ENCODE measurements around the gene PWWP2B. TPM values are rescaled to one million over a fixed set of nuclear protein-coding genes. Genes with fewer than 3 reads are reported as not detected.

The PWWP2B gene
- total and polyA plus RNA-seq, 2 experiments from 2014 or later: 11.8 to 35.7 TPM

DNA sequence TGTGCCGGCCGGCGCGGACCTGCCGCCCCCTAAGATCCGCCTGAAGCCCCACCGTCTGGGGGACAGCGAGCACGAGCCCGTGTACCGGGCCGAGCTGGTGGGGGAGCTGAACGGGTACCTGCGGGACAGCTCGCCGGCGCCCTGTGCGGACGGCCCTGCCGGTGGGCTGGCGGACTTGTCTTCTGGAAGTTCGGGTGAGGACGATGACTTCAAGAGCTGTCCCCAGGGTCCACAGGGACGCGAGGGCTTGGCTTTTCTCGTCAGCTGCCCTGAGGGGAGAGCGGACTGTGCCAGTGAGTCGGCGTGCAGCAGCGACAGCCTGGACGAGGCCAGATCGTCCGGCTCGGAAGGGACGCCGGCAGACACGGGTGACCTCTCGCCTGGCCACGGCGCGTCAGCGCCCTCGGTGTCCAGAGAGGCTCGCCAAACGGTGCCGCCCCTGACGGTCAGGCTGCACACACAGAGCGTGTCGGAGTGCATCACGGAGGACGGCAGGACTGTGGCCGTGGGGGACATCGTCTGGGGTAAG, 8.5 kb downstream of the PWWP2B start:
- peaks cover 26% of the 10 kb centered on the region for H3K4me1 ChIP-seq (ENCODE audit: low read depth)

DNA sequence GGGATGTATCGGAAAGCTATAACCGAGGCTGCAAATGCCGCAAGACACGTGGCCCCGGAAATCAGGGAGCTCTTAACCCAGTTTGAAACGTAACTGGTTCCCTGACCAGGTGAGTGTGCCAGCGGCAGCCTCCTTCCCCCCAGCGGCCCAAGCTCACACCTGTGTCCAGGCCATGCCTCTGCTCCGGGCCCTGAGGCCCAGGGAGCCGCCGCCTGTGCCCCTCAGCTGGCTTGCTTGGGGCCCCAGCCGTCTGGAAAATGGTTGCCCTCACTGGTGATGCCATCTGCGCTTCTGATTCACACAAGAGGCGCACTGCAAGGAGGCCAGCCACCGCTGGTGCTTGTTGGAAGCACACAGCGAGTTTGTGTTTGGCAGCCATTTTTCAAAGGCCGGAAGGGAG, 9.2 kb downstream of the PWWP2B start:
- no peak overlapping the region for H3K27ac ChIP-seq
- H3K36me3 ChIP-seq: peaks cover 10% of the 10 kb centered on the region
- TF ChIP-seq, protein P1, sequence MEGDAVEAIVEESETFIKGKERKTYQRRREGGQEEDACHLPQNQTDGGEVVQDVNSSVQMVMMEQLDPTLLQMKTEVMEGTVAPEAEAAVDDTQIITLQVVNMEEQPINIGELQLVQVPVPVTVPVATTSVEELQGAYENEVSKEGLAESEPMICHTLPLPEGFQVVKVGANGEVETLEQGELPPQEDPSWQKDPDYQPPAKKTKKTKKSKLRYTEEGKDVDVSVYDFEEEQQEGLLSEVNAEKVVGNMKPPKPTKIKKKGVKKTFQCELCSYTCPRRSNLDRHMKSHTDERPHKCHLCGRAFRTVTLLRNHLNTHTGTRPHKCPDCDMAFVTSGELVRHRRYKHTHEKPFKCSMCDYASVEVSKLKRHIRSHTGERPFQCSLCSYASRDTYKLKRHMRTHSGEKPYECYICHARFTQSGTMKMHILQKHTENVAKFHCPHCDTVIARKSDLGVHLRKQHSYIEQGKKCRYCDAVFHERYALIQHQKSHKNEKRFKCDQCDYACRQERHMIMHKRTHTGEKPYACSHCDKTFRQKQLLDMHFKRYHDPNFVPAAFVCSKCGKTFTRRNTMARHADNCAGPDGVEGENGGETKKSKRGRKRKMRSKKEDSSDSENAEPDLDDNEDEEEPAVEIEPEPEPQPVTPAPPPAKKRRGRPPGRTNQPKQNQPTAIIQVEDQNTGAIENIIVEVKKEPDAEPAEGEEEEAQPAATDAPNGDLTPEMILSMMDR (IDR thresholded peaks at IDR 0.05; ENCODE audit: low read depth, low read length): no peak
- DNase-seq (ENCODE audit: low read depth in 1 of 2, low spot score in 1 of 2): no peak
- H3K27me3 ChIP-seq: no peaks in the 10 kb centered on the region
- peaks cover 22% of the 10 kb centered on the region for H3K4me1 ChIP-seq (ENCODE audit: low read depth)
- no peaks in the 10 kb centered on the region for H3K9me3 ChIP-seq (ENCODE audit: low read depth)
- H3K4me3 ChIP-seq: no peak overlapping the region

More for the DNA sequence above, 8.5 kb downstream of the PWWP2B start:
- Histone ChIP-seq H3K27me3 (no peaks in the 10 kb centered on the region), H3K27ac (no peak overlapping the region), H3K36me3 (peaks cover 10% of the 10 kb centered on the region), H3K9me3 (ENCODE audit: low read depth) (no peaks in the 10 kb centered on the region), H3K4me3 (no peak overlapping the region)
- no peak for DNase-seq (ENCODE audit: low read depth in 1 of 2, low spot score in 1 of 2)
- TF ChIP-seq, protein P1 (IDR thresholded peaks at IDR 0.05; ENCODE audit: low read depth, low read length): no peak

DNA sequence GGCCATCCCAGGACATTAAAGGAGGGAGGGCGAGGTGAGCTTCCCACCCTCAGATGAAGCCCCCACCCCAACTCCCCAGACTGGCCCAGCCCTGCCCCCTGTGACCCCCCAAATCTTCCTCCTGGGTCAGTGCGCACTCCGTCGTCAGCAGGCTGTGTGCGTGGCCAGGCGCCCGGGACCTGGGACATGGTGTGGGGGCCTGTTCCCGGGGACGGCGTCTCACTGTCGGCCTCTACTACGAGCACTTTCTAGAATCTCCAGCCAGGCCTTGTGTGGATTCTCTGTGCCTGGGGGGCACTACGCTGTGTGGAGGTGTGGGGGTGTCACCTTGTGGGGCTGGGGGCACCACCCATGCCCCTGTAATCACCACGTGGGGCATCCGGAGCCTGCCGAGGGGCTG, 9.8 kb downstream of the PWWP2B start:
- TF ChIP-seq, protein P1 (IDR thresholded peaks at IDR 0.05; ENCODE audit: low read depth, low read length): no peak
- Histone ChIP-seq H3K27me3 (no peaks in the 10 kb centered on the region), H3K36me3 (peaks cover 10% of the 10 kb centered on the region), H3K9me3 (ENCODE audit: low read depth) (no peaks in the 10 kb centered on the region), H3K4me1 (ENCODE audit: low read depth) (peaks cover 25% of the 10 kb centered on the region), H3K27ac (peak overlapping the region; percentile 34), H3K4me3 (no peak overlapping the region)
- DNase-seq (ENCODE audit: low read depth in 1 of 2, low spot score in 1 of 2): no peak

DNA sequence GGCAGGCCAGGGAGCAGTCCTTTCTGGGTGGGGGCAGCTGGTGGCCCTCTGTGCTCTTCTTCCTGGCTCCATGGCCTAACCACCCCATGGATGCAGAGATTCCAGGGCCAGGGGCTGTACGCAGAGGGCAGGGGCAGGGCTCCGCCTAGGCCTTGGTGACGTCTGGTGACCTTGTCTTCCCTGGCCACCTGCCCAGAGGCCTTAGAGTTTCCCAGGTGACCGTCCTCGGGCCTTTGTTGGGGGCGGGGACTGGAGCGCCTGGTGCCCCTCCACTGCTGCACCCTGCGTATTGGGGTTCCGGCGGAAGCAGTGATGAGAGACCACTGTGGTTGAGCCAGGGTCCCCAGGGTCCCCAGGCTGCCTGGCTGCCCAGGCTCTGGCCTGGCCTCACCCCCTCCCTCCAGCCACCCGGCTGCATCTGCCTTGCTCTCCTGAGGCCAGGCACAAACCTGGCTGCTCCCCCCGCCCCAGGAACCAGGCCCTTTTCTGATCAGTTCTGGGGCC, 10.3 kb downstream of the PWWP2B start:
- DNase-seq (ENCODE audit: low read depth in 1 of 2, low spot score in 1 of 2): no peak
- no peak overlapping the region for H3K4me3 ChIP-seq
- no peaks in the 10 kb centered on the region for H3K27me3 ChIP-seq
- H3K9me3 ChIP-seq (ENCODE audit: low read depth): no peaks in the 10 kb centered on the region
- TF ChIP-seq, protein P1 (IDR thresholded peaks at IDR 0.05; ENCODE audit: low read depth, low read length): no peak
- peak overlapping the region; percentile 34 for H3K27ac ChIP-seq
- H3K4me1 ChIP-seq (ENCODE audit: low read depth): peaks cover 27% of the 10 kb centered on the region
- H3K36me3 ChIP-seq: peaks cover 10% of the 10 kb centered on the region

DNA sequence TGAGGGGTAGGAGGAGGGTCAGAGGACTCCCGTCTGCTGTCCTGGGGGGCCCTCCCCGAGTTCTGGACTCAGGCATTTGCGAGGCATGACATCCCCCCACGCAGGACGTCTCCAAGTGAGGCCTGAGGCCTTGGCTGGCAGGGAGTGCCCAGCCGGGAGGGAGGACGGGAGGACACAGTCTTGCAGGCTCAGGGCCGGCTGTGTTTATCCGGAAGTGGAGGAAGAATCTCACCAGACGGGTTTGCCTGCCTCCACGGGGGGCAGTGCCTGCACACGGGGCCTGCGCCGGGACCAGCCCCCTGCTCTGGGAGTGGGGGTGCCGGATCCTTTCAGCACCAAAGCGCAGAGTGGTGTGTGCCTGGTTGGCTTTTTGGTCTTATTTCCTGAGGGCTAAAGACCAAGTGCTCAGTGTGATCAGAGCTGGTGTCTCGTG, 10.9 kb downstream of the PWWP2B start:
- H3K4me1 ChIP-seq (ENCODE audit: low read depth): peaks cover 27% of the 10 kb centered on the region

More for the DNA sequence above, 10.9 kb downstream of the PWWP2B start:
- TF ChIP-seq, protein P1 (IDR thresholded peaks at IDR 0.05; ENCODE audit: low read depth, low read length): no peak
- Histone ChIP-seq H3K9me3 (ENCODE audit: low read depth) (no peaks in the 10 kb centered on the region), H3K4me3 (no peak overlapping the region), H3K36me3 (peaks cover 10% of the 10 kb centered on the region), H3K27me3 (no peaks in the 10 kb centered on the region), H3K27ac (peak overlapping the region; percentile 27)
- DNase-seq (ENCODE audit: low read depth in 1 of 2, low spot score in 1 of 2): peak in 1 of 2 donors; percentile 37
